ENCODE measurements around the gene HOXA5.

DNA sequence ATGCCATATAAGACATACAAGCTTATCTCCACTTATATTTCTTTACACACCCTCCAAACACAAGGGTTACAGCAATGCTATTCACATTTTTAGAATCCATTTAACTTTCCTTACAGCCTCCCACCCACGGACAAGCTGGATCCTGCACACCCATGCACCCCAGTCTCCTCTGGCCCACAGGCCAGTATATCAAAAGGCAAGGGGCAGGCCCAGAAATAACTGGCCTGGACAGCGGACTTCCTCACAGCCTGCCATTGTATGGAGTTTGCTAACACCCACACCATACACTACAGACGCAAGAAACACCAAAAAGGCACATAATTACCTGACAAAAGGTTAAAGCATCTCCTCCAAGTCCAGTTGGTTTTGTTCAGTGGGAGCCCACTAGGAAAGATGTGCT lies 24.9 kb downstream of the HOXA5 start:
- TF ChIP-seq, protein P1, sequence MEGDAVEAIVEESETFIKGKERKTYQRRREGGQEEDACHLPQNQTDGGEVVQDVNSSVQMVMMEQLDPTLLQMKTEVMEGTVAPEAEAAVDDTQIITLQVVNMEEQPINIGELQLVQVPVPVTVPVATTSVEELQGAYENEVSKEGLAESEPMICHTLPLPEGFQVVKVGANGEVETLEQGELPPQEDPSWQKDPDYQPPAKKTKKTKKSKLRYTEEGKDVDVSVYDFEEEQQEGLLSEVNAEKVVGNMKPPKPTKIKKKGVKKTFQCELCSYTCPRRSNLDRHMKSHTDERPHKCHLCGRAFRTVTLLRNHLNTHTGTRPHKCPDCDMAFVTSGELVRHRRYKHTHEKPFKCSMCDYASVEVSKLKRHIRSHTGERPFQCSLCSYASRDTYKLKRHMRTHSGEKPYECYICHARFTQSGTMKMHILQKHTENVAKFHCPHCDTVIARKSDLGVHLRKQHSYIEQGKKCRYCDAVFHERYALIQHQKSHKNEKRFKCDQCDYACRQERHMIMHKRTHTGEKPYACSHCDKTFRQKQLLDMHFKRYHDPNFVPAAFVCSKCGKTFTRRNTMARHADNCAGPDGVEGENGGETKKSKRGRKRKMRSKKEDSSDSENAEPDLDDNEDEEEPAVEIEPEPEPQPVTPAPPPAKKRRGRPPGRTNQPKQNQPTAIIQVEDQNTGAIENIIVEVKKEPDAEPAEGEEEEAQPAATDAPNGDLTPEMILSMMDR (IDR thresholded peaks at IDR 0.05) = no peak
- no peak for TF ChIP-seq POLR2A (IDR thresholded peaks at IDR 0.05)
